NCI-H1930 (cell line): ENCODE measurements around the gene CERS6.
A peak's percentile ranks its signal among the peaks of the same experiment; 100 is the strongest.

Experiments
- DNase-seq, 2 experiments: peaks; one replicate each; lab custom pipeline; 2025; lab: John Stamatoyannopoulos, UW

Gene CERS6

DNA sequence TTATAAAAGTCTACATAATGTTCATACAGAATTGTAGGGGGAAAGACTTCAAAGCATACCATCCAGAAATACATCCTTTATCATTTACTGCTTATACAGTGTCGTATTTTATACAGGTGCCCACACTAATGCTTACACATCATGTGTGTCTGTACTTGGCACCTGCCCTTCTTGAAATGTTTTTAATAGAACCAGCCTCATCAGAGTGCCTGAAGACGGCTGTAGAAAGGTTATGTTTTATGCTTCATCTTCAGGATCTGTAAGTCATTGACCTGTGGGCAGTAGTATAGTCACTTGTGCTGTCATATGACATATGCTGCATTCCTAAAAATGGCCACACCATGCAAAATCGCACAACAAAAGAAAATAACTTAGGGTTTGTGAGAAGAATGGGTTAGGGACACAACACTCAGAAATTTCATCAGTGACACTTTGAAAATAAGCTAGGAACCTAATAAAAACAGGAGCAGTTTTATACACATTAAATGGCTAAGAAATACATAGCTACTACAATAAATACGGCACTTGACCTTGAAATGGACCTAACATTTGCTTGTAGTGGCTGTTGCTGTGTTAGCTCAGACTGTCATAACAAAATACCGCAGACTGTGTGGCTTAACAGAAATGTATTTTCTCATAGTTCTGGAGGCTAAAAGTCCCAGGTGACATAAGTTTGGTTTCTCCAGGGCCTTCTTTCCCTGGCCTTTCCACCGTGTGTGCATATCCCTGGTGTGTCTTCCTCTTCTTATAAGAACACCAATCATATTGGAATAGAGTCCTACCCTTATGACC is 112.6 kb downstream of the CERS6 start:
- DNase-seq = no peak

DNA sequence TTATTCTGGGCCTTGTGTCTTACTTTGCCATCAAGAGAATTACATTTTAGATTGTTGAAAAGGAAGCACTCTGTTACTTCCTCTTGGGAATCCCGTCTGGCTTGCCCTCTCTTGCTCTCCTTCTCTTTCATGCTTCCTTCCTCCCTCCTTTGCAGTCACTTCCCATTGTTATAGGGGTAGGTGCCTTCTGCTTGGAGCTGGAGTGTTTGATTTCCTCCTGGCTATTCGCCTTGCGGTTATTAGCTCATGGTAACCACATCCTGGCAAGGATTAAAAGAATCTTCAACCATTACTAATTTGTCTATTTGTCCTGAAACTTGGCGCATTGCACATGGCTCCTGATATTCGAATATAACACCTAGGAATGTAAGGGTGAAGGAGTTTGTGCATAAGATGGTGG is 115.0 kb downstream of the CERS6 start:
- no peak for DNase-seq

DNA sequence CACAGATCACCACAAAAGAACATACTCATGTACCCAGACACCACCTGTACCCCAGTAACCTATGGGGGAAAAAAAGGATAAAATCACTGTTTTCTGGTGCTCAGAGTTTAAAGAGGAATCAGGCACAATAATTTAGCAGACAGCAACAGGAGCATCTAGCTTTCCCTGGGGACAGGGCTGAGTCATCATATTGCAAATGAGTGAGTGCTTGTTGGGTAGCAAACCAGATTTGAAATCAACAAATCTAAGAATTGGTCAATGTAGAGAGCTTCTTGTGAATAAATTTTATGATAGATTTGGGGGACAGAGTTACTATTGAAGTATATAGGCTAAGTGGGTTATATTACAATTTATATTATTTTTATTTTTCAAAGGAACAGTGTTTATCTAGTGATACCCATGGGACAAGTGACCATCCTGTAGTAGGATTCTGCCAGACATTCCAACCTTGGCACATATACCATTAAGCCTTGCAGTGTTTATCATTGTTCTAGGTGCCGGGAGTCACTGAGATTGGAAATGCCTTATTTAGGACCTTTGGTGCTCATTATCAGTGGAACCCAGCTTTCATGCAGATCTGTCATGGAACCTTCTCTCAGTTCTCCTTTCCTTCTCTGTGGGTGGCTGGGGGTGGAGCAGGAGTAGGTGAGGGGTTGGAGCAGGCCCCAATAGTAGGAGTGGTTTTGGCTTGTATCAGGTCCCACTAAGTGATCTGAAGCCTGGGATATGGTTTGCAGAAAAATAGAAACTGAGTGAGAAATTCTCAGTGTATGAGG is 117.2 kb downstream of the CERS6 start:
- peak in 1 of 2 experiments; percentile 22 for DNase-seq

- no peak for DNase-seq
Measured at GRCh38 chr2:168574856-168575630, 119.0 kb downstream of the CERS6 start.

GRCh38 chr2:168577885-168578284 is 121.8 kb downstream of the CERS6 start:
- DNase-seq = no peak

GRCh38 chr2:168583064-168583709 is 127.1 kb downstream of the CERS6 start:
- DNase-seq = no peak

DNA sequence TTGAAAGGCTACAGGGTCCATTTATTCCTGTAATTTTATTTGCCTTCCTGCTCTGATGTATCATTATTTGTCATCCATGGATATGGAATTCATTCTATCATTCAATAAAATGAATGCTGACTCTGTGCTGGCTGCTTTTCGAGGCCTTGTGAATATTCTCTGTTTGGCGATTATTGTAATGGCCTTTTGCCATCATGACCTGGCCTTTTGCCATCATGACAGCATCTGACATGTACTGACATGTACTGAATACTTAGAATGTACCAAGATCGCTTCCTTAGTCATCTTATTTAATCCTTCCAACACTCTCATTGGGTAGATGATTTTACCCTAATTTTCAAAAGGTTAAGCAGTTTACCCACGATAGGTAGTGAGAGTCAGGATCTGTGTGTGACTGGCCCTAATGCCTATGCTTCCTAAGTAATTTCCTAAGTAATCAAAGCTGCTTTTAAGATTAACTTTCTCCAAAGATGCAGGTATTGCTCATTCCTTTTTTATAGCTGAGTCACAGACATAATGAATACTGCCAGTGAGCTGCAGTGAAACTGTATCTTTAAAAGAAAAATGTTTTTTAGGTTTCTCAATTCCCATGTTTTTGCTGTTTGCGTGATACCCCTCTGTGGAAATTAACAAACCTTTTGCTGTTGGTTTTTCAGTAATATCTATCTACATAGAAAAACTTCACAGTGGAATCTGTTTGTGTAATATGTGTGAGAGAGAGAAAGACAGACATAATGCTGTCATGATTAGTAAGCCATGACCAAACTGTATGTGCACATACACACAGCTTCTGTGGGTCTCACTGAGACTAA is 127.8 kb downstream of the CERS6 start:
- DNase-seq = no peak

DNA sequence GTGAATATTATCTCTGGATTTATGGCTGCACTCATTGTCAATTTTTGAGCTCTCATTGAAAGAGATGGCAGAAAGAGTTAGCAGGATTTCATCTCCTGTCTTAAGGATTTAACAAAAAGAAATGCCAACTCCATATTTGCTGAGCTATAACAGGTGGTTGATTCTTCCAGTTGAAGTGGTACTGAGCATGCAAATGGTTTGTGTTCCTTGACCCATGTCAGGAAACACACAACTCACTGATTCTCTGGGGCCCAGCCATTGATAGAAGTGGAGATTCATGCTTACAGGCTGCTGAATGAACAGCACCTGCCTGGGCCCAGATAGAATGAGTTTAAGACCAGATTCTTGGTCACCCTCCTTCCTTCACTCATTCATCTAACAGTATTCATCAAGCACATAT is 128.8 kb downstream of the CERS6 start:
- no peak for DNase-seq

- no peak for DNase-seq
Measured at GRCh38 chr2:168585700-168586099, 129.6 kb downstream of the CERS6 start.

- no peak for DNase-seq
Measured at GRCh38 chr2:168587307-168587706, 131.2 kb downstream of the CERS6 start.

GRCh38 chr2:168589236-168590211 is 133.5 kb downstream of the CERS6 start:
- no peak for DNase-seq

DNA sequence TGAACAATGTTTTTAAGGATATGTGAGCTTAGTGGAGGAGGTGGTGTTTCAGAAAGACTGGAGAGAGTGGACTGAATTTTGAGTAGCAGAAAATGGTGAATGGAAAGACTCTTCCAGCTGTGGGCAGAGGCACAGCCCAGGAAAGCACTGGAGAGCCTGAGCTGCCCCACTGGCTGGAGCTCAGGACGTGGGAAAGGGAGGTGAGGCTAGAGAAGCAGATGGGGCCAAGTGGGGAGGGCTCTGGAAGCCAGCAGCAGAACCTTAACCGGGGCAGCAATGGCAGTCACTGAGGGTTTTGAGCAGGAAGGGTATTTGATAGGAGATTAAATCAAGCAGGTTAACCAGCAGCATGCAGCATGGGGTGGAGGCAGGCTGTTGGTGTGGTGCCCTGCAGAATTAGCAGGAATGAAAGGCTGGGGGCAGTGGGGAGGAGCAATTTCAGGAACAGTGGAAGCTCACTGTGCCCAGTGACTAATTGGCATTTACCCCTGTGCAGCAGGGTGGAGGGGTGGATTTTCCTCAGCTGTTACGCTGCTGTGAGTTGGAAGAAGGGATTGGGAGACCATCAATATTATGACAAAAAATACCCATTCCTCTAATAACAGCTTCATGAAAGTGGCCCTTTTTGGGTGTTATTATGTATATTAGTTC is 136.2 kb downstream of the CERS6 start:
- DNase-seq = no peak

GRCh38 chr2:168593713-168594112 is 137.6 kb downstream of the CERS6 start:
- no peak for DNase-seq

GRCh38 chr2:168594778-168595177 is 138.7 kb downstream of the CERS6 start:
- DNase-seq = no peak

DNA sequence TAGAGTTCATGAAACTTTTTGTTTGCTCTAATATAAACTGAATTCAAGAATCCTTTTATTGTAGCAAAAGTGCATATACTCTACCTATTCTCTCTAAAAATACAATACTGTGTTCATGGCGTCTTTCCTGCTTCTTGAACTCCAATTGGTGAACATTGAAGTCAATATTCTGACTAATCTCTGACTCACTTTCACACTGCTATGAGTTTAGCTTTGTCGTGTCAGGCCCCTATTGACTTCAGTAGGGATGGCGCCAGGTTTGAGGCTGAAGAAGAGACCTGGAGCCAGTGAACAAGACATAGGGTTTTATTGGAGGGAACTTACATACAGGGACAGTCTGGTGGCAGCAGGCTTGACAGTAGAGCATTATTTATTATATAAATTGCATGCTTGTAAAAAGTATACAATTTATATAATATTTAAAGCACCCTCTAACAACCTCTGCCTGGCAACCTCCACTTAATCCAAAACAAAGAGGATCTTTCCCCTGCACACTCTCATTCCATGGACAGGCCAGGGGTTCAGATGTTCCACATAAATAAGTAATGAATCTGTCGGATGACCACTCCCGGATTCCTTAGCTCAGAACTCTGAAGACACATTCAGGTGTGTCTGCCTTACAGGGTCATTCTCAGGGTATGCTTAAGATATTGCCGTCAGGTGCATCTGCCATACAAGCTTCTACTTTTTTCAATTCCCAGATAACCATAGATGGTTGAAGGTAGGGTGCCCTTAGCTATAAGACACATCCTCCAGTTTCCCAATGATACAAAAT is 141.0 kb downstream of the CERS6 start:
- no peak for DNase-seq

DNA sequence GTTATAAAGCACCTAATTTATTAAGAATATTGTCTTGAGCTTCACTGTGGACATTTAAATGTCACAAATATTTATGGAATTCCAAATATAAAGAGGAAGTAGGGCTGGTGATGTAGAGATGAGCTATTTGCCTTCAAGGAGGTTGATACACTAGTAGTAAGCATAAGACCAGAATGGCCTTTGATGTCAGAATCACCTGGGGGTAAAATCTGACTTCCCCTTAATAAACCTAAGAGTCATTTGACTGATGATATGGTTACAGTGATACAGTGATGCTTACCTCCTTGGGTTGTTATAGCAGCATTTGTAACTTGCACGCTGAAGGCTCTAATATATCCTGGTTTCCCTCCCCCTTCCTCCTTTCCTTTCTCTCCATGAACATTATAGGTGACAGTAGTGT is 143.7 kb downstream of the CERS6 start:
- no peak for DNase-seq

DNA sequence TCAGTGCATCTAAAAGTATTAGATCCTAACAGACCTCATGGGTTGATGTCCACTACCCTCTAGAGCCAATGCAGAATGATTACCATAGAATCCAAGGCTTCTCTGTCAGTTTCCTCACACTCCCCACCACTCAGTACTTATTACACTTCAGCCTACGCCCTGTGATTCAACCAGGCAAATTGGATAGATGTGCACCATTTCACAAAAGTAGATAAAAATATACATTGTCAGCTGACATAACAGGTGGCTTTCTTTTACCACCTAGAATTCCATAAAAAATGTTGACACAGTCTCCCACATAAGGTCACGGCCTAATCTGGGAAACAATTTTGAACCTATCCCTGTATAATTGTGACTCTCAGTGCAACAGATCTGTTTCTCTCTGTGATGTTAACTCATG is 144.9 kb downstream of the CERS6 start:
- DNase-seq = no peak

- DNase-seq = no peak
Measured at GRCh38 chr2:168601741-168602140, 145.7 kb downstream of the CERS6 start.

- DNase-seq = no peak
Measured at GRCh38 chr2:168602379-168602778, 146.3 kb downstream of the CERS6 start.
